Activated naive CD8-positive, alpha-beta T cell treated with anti-CD3 and anti-CD28 coated beads, Interleukin-2, amount 50 U/mL, for 16 hours (primary cell): ENCODE measurements around the gene RHBDF1.
"Not testable (repeated sequence)": the region's sequence is repeated elsewhere in the genome, so short reads cannot be mapped to it uniquely, and the experiment has no call there.

Experiments used
- DNase-seq: peaks from one replicate; pipeline ENCODE4 v3.0.0-alpha.2; 2020; ENCODE audit warnings: low read depth, low spot score

Gene RHBDF1

GRCh38 chr16:59440-60059 is 12.9 kb downstream of the RHBDF1 start:
- DNase-seq: no peak

- no peak for DNase-seq
Observed at GRCh38 chr16:58491-59439, 13.7 kb downstream of the RHBDF1 start.

GRCh38 chr16:57711-58110 is 14.7 kb downstream of the RHBDF1 start:
- no peak for DNase-seq

GRCh38 chr16:56231-56927 is 16.1 kb downstream of the RHBDF1 start:
- DNase-seq: no peak

- DNase-seq: no peak
Observed at GRCh38 chr16:55571-56136, 16.8 kb downstream of the RHBDF1 start.

- DNase-seq: no peak
Observed at GRCh38 chr16:54237-54581, 18.2 kb downstream of the RHBDF1 start.

- DNase-seq: peak; percentile 98
Observed at GRCh38 chr16:53346-54236, 18.8 kb downstream of the RHBDF1 start, which contains the start of the genes POLR3K and SNRNP25. POLR3K (minus strand) TSS chr16:53608; CDS start chr16:53586, 22 bp downstream. SNRNP25 (plus strand) TSS chr16:53828; CDS start chr16:54017, 189 bp downstream.

- DNase-seq: no peak
Observed at GRCh38 chr16:50769-51591, 21.5 kb downstream of the RHBDF1 start.

- DNase-seq: no peak
Observed at GRCh38 chr16:47234-47633, 25.2 kb downstream of the RHBDF1 start.

- DNase-seq: not testable (repeated sequence)
Observed at GRCh38 chr16:46510-46909, 25.9 kb downstream of the RHBDF1 start.

- DNase-seq: no peak
Observed at GRCh38 chr16:45454-45853, 27.0 kb downstream of the RHBDF1 start.

- no peak for DNase-seq
Observed at GRCh38 chr16:44655-45054, 27.8 kb downstream of the RHBDF1 start.

GRCh38 chr16:43294-43693 is 29.1 kb downstream of the RHBDF1 start:
- no peak for DNase-seq

- no peak for DNase-seq
Observed at GRCh38 chr16:42691-43090, 29.7 kb downstream of the RHBDF1 start.

- DNase-seq: no peak
Observed at GRCh38 chr16:42069-42457, 30.4 kb downstream of the RHBDF1 start.

- no peak for DNase-seq
Observed at GRCh38 chr16:41439-42068, 30.9 kb downstream of the RHBDF1 start.

GRCh38 chr16:38941-39892 is 33.2 kb downstream of the RHBDF1 start:
- DNase-seq: no peak

- not testable (repeated sequence) for DNase-seq
Observed at GRCh38 chr16:38206-38605, 34.2 kb downstream of the RHBDF1 start.
